GM23248 (cell line): ENCODE data around the gene BBS2. TPM values are rescaled to one million over a fixed set of nuclear protein-coding genes. Genes with fewer than 3 reads are reported as not detected.
A peak's percentile ranks its signal among the peaks of the same experiment; 100 is the strongest.

Experiments
- DNase-seq: peaks from one replicate; pipeline ENCODE4 v3.0.0-alpha.2; 2015
- H2AFZ ChIP-seq: fragments of 200-600 bp; sonication (generic); 2 replicates; pipeline ENCODE4 v1.6.1; 2016; ENCODE audit warnings: antibody characterized with exemption
- H3F3A ChIP-seq: fragments of 200-600 bp; sonication (generic); 2 replicates; pipeline ENCODE4 v1.6.1; 2016; ENCODE audit warnings: mild to moderate bottlenecking, antibody characterized with exemption, mixed run types; ENCODE audit not compliant: insufficient read depth
- H3K27ac ChIP-seq: fragments of 200-600 bp; sonication (generic); 2 replicates; pipeline ENCODE4 v1.5.1; 2016; ENCODE audit warnings: mild to moderate bottlenecking
- H3K27me3 ChIP-seq: fragments of 200-600 bp; sonication (generic); replicated peaks from 2 replicates; pipeline ENCODE4 v1.6.1; 2016; ENCODE audit warnings: mild to moderate bottlenecking; ENCODE audit not compliant: insufficient read depth
- H3K36me3 ChIP-seq: fragments of 200-600 bp; sonication (generic); 2 replicates; pipeline ENCODE4 v1.6.1; 2016; ENCODE audit warnings: low read depth, mild to moderate bottlenecking
- H3K4me1 ChIP-seq: fragments of 200-600 bp; sonication (generic); 2 replicates; pipeline ENCODE4 v1.6.1; 2016; ENCODE audit warnings: mild to moderate bottlenecking; ENCODE audit not compliant: insufficient read depth
- H3K4me2 ChIP-seq: fragments of 200-600 bp; sonication (generic); one replicate; pipeline ENCODE4 v1.6.1; 2016; ENCODE audit warnings: mild to moderate bottlenecking; ENCODE audit not compliant: unreplicated experiment
- H3K4me3 ChIP-seq: fragments of 200-600 bp; sonication (generic); 2 replicates; pipeline ENCODE4 v1.5.1; 2016; ENCODE audit warnings: mild to moderate bottlenecking
- H3K79me2 ChIP-seq: fragments of 200-600 bp; sonication (generic); 2 replicates; pipeline ENCODE4 v1.6.1; 2016; ENCODE audit warnings: mild to moderate bottlenecking; ENCODE audit not compliant: insufficient read depth
- H3K9ac ChIP-seq: fragments of 200-600 bp; sonication (generic); 2 replicates; pipeline ENCODE4 v1.6.1; 2016; ENCODE audit warnings: mild to moderate bottlenecking
- H3K9me2 ChIP-seq: fragments of 200-600 bp; sonication (generic); 2 replicates; pipeline ENCODE4 v1.6.1; 2016; ENCODE audit warnings: mixed run types, mild to moderate bottlenecking, moderate library complexity; ENCODE audit not compliant: insufficient read depth
- H3K9me3 ChIP-seq: fragments of 200-600 bp; sonication (generic); one replicate; pipeline ENCODE4 v1.6.1; 2017; ENCODE audit warnings: low read depth
- H4K20me1 ChIP-seq: fragments of 200-600 bp; sonication (generic); 2 replicates; pipeline ENCODE4 v1.6.0; 2016; ENCODE audit not compliant: insufficient read depth
- EZH2 ChIP-seq: fragments of 200-600 bp; sonication (generic); IDR thresholded peaks from 2 replicates; pipeline ENCODE4 v1.6.1; 2018; ENCODE audit warnings: antibody characterized with exemption, mild to moderate bottlenecking; ENCODE audit not compliant: insufficient read depth, poor library complexity, severe bottlenecking
- EZH2phosphoT487 ChIP-seq: fragments of 200-600 bp; sonication (generic); IDR thresholded peaks from 2 replicates; pipeline ENCODE4 v1.6.1; 2018; ENCODE audit warnings: antibody characterized with exemption, moderate library complexity, mild to moderate bottlenecking, low read depth; ENCODE audit not compliant: insufficient read depth
- WGBS, 2 experiments: methylation state at CpG; one replicate each; pipeline ENCODE4 v1.1.6; 2015 to 2017; ENCODE audit warnings: low lambda C conversion rate in 2 of 2, low coverage in 1 of 2; ENCODE audit errors: missing lambda C conversion rate in 2 of 2; 5-methylcytosine and 5-hydroxymethylcytosine counted together
- in situ Hi-C: fragments of 300-500 bp; cut with MboI; formaldehyde crosslinking; loops from 2 replicates; pipeline ENCODE4 v1.15.0; 2020
- polyA plus RNA-seq: library from polyadenylated mRNA; unstranded; fragments of >200 nt; fragmentation: Nextera tagmentation; extraction: Ambion mirVana; gene quantifications from 2 replicates; pipeline ENCODE4 v1.2.1, GENCODE V29; 2016
- total RNA-seq: library from RNA; depleted of rRNA; stranded (reverse); fragments of >200 nt; shearing (Covaris generic); gene quantifications from 2 replicates; pipeline ENCODE4 v1.2.3, GENCODE V29; 2014

BBS2 gene
- total and polyA plus RNA-seq, 2 experiments from 2014 or later, result 45.4 to 66.2 TPM

- peaks cover 36% of the 10 kb centered on the region for H3K4me1 ChIP-seq
- H3F3A ChIP-seq, result peaks cover 59% of the 10 kb centered on the region
- in situ Hi-C loops, result no loop called here
- DNase-seq, result no peak
- peaks cover 48% of the 10 kb centered on the region for H3K36me3 ChIP-seq
- TF ChIP-seq EZH2 (no peak), EZH2phosphoT487 (no peak)
- no peaks in the 10 kb centered on the region for H3K27me3 ChIP-seq
- no peak overlapping the region for H3K27ac ChIP-seq
- H3K9me2 ChIP-seq, result no peaks in the 10 kb centered on the region
- H3K79me2 ChIP-seq, result peaks cover 2% of the 10 kb centered on the region; the same call in 1 of the 2 replicates
- H3K9me3 ChIP-seq, result no peaks in the 10 kb centered on the region
- no peak overlapping the region for H3K4me3 ChIP-seq
- H3K4me2 ChIP-seq, result no peak overlapping the region
- no peaks in the 10 kb centered on the region for H4K20me1 ChIP-seq
- 92 to 100% methylated on average over 2 of the region's 2 CpGs for WGBS, 2 experiments
- H3K9ac ChIP-seq, result no peak overlapping the region
- H2AFZ ChIP-seq, result no peak overlapping the region
These were observed 40.4 kb downstream of the BBS2 start for GRCh38 chr16:56479469-56479868.

GRCh38 chr16:56478281-56479049 lies 41.4 kb downstream of the BBS2 start:
- Histone ChIP-seq H3K27me3 (no peaks in the 10 kb centered on the region), H3K9me2 (no peaks in the 10 kb centered on the region), H3K9ac (no peak overlapping the region), H2AFZ (no peak overlapping the region), H3K4me1 (peaks cover 36% of the 10 kb centered on the region), H3K27ac (peak overlapping the region; percentile 22), H3K79me2 (peaks cover 4% of the 10 kb centered on the region; the same call in 1 of the 2 replicates), H3K9me3 (no peaks in the 10 kb centered on the region), H3K4me2 (no peak overlapping the region), H4K20me1 (no peaks in the 10 kb centered on the region), H3K4me3 (no peak overlapping the region), H3F3A (peaks cover 60% of the 10 kb centered on the region), H3K36me3 (peaks cover 48% of the 10 kb centered on the region)
- TF ChIP-seq EZH2phosphoT487 (no peak), EZH2 (no peak)
- WGBS, 2 experiments, result 60 to 63% methylated on average over 2 of the region's 2 CpGs
- DNase-seq, result no peak
- in situ Hi-C loops, result no loop called here

- Histone ChIP-seq H3K4me2 (peak overlapping the region; percentile 55), H3K9ac (peak overlapping the region; percentile 54), H3K36me3 (peaks cover 54% of the 10 kb centered on the region), H3K27ac (peak overlapping the region; percentile 79), H4K20me1 (no peaks in the 10 kb centered on the region), H3K9me2 (no peaks in the 10 kb centered on the region), H3K4me1 (peaks cover 35% of the 10 kb centered on the region), H3K79me2 (peaks cover 4% of the 10 kb centered on the region; the same call in 1 of the 2 replicates), H3K27me3 (no peaks in the 10 kb centered on the region), H3F3A (peaks cover 60% of the 10 kb centered on the region), H3K9me3 (no peaks in the 10 kb centered on the region), H2AFZ (peak overlapping the region; percentile 14; the same call in 1 of the 2 replicates), H3K4me3 (peak overlapping the region; percentile 14; the same call in 1 of the 2 replicates)
- in situ Hi-C loops, result no loop called here
- 93 to 100% methylated on average over 2 of the region's 2 CpGs for WGBS, 2 experiments
- TF ChIP-seq EZH2 (no peak), EZH2phosphoT487 (no peak)
- peak; percentile 92 for DNase-seq
These were observed 42.5 kb downstream of the BBS2 start for GRCh38 chr16:56477096-56477878.

- H3K4me2 ChIP-seq, result no peak overlapping the region
- no peaks in the 10 kb centered on the region for H4K20me1 ChIP-seq
- peaks cover 73% of the 10 kb centered on the region for H3K36me3 ChIP-seq
- no peaks in the 10 kb centered on the region for H3K9me3 ChIP-seq
- no peak overlapping the region for H3K4me3 ChIP-seq
- peaks cover 27% of the 10 kb centered on the region for H3K4me1 ChIP-seq
- in situ Hi-C loops, result no loop called here
- H3K9ac ChIP-seq, result no peak overlapping the region
- no peak overlapping the region for H2AFZ ChIP-seq
- 0 out of 2 replicates have a peak overlapping the region, but pooled peaks have one; percentile 79 for H3K27ac ChIP-seq
- H3K27me3 ChIP-seq, result no peaks in the 10 kb centered on the region
- peaks cover 45% of the 10 kb centered on the region for H3F3A ChIP-seq
- H3K79me2 ChIP-seq, result peaks cover 8% of the 10 kb centered on the region; the same call in 1 of the 2 replicates
- TF ChIP-seq EZH2, result no peak
- TF ChIP-seq EZH2phosphoT487, result no peak
- no peaks in the 10 kb centered on the region for H3K9me2 ChIP-seq
- 93 to 96% methylated on average over 2 of the region's 2 CpGs for WGBS, 2 experiments
- DNase-seq, result no peak
These were observed 44.6 kb downstream of the BBS2 start for GRCh38 chr16:56475201-56475600.
